GM19397 (cell line): Measurements from ENCODE around the gene ITGA11.
"Not testable (repeated sequence)": the region's sequence is repeated elsewhere in the genome, so short reads cannot be mapped to it uniquely, and the experiment has no call there.

Experiments
- ATAC-seq: cut with Tn5 transposase; IDR thresholded peaks from one replicate; pipeline ENCODE4 v1.9.1; 2021; ENCODE audit warnings: mild to moderate bottlenecking, moderate library complexity; ENCODE audit not compliant: unreplicated experiment

ITGA11 gene

DNA sequence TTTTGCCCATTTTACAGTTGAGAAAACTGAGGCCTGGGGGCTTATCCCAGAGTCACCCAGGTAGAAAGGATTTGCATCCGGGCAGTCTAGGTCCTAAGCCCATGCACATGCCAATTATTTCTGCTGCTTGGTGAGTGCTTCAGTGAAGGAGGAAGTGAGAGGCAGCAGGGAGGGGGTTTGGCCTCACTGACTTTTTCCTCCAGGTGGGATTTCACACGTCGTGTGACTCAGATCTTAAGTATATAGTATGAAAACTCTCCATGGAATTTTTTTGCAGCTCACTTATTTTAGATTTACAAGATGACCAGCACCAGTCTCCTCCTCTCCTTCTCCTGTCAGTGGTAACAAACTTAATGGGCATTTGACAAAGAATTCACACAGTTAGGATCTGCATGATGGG is 4.6 kb downstream of the ITGA11 start:
- ATAC-seq, result no peak

DNA sequence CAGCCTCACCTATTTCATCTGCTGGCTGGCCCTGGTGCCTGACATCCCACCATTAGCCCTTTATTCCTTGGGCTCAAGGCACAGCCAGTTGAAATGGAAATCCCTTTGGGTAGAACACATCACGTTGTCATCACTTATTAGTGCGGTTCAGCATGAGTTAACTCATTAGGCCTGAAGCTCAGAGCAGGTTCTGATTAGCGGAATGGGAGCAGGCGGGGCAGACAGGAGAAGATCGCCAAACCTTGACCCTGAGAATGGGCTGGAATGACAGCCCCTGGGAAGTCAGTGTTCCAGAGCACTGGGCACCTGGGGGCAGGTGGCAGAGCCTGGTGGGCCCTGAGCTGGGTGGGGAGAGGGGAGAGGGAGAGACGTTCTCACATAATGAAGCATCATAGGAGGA is 5.8 kb downstream of the ITGA11 start:
- no peak for ATAC-seq

DNA sequence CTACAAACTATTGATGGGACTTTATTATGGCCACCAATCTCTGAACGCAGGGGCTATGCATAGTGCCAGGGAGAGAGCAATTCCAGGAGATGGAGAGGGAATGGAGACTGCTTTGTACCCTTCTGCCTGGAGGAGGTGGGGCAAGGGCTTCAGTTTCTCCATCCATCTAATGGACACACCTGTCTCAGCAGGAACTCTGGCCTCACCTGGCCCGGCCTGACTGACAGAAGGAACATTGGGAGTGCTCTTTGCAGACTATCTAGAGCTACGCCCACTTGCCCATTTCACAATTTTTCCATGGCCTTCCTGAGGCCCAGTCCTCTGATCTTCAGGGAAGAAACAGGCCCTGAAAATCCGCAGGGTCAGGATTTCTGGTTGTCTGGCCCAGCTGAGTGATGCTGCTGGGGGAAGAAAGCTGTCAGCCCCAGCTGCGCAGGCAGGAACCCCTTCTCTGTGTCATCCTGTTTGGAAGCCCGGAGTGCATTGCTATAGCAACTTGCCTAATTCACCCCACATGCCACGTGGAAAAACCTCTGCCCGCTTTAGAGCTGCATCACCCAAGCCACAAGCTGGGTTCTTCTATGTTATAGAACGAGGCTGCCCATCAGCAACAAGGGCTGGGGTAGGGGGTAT is 6.4 kb downstream of the ITGA11 start:
- ATAC-seq, result no peak

DNA sequence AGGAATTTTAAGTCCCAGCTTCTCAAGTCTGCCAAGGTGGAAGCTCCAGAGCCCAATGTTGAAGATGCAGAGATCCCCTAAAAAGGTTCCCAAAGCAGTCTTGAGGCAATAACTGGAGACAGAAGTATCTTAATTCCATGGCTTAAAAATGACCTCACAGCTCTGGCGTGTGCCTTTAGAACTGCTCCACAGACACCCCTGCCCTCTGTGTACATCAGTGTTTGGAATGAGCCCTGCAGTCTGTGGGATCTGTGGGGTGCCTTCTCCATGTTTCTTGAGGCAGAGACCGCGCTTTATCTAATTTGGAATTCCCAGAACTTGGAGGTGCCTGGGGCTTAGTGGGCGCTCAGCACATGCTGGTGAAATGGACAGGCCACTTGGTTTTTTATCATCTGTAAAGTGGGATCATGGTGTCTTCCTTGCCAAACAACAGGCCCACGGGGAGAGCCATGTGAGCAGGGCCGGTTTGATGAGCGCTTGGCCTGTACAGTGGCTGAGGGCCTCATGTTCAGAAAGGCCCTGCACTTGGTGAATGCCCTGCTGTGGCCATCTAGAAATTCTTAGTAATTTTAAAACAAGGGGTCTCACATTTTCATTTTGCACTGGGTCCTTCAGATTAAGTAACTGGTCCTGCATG is 7.1 kb downstream of the ITGA11 start:
- no peak for ATAC-seq

DNA sequence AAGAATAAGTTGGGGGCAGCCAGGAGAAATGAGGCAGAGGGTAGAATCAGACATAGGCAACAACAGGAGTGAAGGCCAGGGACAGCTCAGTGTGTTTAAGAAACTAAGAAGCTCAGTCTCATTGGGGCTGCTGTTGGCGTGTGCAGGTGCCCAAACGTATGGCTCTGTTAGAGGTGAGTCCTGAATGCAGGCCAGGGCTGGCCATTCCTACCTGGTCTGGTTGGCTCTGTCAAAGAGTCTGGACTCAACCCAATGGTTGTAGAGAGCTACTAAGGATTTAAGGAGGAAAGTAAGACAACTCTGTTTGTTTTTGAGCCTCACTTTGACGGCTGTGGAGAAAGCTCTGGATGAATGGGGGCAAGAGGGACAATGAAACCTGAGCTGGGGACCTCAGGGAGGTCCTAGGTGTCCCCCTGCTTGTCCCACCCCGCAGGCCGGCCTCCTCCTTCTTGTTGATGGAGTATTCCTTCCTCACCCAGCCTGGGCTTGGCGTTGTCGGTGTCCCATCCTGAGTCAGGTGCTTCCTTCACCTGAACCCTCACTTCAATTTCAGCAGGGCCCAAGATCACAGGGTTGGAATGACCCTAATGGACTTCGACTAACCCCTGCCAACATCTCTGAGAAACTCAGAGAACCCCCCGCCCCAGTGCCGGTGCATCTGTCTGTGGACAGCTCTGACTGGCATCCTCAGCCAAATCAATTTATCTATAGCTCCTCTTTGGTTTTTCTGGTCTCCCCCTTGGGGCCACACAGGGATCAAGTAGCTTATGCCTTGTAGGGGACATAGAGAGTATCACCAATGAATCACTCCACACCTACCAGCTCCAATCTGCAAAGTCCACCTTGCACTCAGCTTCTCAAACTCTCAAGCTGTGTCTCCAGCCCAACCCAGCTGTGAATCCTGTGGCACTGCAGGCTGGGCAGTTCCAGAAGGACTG is 8.3 kb downstream of the ITGA11 start:
- ATAC-seq, result no peak

DNA sequence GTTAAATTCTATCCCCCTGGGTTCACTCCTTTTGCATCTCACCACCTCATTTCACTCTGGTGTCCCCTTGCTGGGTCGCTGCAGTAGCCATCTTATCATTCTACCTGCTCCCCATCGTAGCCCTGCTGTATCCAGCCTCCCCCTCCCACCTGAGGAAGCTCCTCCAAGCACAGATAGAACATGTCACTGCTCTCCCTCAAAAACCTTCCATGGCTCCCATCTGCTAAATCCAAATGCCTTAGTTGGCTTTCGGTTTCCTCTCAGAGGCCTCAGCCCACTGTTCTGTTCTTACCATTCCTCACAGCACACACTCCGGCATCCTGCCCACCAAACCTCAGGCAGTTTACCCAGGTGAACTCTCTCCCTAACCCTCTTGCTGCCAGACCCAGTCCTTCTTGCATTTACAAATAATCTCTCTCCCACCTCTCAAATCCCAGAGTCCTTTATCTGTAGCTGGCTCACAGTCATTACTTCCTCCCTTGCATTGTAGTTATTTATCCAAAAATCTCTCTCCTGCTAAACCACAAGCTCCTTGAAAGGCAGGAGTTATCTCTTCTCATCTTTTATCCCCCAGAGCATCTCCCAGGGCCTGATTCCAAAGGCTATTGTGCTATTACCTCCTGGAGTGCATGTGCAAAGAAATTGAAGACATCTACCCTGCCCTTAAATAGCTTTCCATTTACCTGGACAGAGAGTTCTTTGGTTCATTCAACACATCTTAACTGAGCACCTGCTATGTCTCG is 9.4 kb downstream of the ITGA11 start:
- not testable (repeated sequence) for ATAC-seq

DNA sequence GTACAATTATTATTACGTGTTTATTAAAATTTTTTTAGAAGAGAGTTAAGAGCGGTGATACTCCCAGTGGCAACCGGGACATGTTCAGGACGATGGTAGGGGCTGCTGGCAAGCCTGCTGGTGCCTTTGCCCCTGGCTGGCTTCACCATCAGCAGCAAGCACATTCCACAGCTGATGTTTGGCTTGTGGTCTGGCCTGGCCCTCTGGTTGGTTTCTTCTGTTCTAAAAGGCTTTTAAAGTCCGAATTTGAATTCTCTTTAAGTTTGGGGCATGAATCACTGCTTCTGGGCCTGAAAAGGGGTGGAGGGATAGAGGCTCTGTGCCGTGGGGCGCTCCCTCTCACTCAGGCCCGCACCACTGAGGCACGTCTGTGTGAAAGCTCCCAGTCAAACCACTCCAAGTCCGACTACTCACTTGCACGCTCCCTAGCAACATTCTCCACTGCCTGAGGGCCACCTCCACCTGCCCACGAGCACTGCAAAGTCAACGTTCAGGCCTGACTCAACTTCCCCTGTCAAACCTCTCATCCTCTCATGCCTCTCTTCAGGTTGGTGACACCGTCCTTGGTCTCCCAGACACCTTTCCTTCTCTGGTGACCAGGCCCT is 10.1 kb downstream of the ITGA11 start:
- no peak for ATAC-seq

DNA sequence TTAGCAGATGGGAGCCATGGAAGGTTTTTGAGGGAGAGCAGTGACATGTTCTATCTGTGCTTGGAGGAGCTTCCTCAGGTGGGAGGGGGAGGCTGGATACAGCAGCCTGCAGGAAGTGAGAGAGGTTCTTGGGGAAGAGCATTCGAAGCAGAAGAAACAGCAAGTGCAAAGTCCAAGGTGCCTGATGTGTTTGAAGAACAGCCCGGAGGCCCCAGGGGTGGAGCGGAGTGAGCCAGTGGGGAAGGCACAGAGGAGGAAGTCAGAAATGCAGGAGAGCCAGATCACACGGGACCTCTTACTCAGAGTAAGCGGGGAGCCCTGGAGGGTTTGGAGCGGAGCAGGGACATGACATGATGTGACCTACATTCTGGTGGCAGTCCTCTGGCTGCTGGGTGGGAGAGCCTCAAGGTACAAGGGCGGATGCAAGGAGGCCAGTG is 10.8 kb downstream of the ITGA11 start:
- no peak for ATAC-seq

DNA sequence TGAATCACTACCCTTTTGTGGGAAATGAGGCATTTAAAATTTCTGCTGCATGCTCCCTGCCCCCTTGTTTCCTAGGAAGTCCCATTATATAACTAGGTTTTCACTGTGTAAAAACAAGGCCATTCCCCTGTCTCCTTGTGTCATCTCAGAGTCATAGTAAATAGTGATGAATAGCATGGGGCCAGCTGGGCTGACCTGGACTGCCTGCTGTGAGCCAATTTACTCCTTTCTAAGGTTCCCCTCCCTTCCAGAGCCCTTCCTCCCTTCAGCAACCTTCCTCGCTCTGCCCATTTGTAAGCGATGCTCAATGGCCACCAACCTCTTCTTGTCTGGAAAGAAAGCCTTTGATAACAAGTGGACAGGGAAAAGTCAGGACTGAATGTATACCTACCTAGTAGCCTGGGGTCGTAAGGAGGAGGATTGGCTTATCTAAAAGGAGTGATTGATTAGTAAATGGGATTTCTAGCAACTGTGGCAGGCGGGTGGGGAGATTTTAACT is 11.7 kb downstream of the ITGA11 start:
- no peak for ATAC-seq

DNA sequence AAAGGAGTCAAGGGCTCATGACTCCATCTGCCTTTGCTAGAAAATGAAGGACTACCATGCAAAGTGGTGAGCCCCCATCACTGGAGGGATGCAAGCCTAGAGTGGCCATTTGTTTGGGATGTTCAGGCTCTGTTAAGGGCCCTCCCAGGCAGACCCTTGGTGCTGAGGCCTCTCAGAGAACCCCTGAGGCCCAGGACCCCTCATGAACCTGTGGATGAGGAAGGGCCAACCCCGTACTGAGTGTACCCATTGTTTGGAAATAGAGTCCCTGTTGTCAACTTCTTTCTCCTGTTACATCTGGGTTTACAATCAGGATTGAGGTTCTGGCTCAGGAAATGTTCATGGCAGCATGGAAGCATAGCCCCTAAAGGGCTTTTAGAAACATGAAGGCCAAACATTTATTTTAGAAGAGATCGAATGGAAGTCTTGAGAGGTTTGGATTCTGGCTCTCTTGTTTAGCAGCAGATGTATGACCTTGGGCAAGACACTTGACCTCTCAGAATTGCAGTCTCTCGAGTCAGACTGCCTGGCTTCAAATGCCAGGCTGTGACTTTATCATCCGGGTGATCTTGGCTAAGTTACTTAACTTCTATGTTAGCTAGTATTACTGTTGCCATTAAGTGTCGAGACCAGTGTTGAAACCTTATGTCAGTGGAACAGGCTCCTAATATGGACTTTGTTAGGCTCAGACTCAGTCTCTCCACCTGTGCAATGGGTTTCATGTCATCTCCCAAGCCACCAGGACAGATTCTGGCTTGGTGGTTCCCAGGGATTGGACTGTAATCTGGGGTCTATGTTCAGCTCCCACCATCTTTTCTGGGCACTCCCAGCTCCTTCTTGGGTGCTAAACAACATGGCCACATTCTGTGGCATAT is 12.4 kb downstream of the ITGA11 start:
- ATAC-seq, result no peak

DNA sequence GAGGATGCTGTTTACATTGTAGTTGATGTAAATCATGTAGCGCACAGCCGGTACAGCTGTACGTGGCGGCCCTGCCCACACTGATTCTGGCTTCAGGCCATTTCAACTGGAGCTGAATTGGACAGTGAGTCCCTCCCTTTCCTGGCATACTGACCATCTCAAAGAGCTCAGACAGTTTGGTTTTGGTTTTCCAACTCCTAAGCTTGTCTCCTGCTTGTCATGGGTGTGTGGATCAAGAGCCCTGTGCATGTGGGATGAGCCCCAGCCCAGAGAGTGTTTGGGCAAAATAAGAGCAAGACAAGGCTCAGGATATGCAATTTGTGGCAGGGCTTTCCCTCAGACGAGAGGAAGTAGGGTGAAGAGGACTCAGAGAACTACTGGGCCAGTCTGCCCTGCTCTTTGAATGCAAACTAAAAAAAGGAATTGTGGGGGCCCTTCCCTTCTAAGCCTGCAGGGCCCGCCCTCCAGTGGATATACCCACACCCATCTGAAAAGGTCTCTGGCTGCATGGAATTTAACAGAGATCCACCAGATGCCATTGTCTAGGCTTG is 13.3 kb downstream of the ITGA11 start:
- no peak for ATAC-seq

DNA sequence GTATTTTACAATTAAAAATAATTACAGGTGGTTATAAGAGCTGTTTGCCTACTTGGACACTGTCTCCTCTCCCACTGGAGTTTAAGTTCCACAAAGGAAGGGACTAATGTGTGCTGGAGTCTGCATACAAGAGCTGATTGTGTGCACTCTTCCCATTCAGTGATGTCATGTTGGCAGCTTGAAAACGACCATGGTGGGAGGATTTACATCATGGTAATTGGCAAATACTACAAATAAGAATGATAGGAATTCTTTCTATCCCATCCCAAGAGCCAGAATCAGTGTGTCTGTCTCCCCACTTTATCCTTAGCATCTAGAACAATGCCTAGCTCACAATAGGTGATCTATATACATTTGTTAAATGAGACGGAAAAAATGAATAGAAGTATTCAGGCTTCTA is 14.1 kb downstream of the ITGA11 start:
- no peak for ATAC-seq

DNA sequence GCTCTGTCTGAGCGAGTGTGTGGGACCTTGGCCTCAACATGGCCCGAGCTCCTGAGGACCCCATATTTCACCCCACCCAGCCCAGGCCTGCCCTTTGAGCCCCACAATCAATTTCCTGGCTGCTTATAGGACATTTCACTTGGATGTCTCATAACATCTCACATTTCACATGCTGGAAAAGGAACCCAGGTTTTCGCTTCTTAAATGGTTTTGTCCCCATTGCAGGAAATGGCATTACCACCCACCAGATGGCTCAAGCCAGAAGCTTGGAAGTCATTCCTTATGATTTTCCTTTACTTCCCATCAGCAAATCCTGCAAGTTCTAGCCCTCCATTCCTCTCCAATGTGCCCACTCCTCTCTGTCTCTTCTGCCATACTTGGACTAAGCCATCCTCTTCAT is 14.9 kb downstream of the ITGA11 start:
- ATAC-seq, result no peak

DNA sequence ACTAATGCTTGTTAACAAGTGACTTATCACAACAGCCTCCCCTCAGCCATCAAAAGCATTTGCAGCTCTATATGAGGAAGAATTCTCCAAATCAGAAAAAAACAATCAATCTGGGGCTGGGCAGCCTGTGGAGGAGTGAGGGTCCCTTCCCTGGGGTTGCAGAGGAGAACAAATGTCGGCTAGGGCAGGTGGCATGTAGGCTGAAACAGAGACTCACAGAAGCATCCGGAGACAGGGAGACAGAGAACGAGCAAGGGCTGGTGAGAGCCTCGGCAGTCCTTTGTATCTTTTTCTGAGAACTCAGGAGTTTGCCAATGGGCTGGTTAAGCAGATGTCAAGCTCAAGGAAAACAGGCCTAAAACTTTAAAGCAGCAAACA is 15.8 kb downstream of the ITGA11 start:
- ATAC-seq, result no peak

DNA sequence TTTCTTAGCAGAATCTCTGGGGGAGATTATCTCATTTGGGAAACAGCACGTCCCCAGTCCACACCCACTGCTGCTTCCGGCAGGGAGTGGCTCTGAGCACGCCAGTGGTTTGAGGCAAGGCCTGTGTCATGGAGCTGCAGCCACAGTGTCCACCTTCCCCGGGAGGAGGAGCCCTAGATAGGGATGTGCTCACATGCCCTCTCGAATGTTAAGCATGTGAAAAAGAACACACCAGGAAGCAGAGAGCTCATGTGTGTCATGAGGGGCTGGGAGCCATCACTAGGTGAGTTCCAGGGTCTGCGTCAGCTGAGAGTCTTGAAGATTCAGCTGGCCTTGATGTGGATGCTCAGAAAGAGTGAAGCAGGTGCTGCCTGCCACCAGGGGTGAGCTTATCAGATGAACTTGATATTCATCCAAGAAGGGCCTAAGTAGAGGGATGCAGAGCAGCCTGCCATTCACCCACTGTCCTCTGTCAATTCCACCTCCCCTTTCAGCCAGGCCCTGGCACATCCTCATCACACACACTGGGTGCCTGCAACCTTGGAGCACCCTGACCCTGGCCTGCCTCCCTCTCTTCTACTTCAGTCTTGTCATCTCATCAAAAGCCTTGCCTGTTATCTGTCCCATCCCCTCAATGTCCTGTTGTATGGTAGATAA is 16.3 kb downstream of the ITGA11 start:
- ATAC-seq, result no peak

DNA sequence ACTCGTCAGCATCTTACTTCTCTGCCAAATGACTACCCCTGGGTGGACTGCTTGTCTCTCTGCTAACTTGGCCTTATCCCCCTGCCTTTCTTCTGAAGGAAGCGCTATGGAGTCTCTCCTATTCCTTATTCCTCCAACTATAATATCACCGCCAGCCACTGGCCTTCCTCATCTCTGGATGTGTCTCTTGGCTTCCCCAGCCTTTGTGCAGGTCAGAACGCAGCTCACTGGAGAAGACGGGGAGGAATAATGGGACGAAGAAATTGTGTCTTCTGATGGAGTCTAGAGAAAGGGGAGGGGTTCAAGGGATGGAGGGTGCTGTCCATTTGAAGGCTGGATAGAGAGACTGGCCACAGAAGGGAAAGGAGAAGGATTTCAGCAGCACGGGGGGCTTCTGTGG is 16.9 kb downstream of the ITGA11 start:
- no peak for ATAC-seq

DNA sequence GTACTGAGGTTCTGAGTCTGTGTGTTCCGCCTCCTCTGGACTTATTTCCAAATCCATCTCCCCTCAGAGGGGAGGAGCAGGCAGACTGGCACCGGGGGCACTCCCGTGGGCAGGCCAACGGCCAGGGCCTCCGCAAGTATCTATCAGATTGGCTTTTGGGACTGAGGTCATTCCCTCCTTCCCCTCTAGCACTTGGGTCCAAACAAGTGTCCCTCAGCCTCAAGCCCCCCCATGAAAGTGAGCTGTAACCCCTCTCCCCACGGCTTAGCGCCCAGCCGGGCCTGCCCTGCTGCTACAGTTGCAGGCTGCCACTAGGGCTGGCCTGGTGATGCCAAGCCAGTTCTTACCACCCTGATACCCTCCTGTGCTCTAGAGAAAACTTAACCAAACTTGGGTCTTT is 17.4 kb downstream of the ITGA11 start:
- no peak for ATAC-seq

DNA sequence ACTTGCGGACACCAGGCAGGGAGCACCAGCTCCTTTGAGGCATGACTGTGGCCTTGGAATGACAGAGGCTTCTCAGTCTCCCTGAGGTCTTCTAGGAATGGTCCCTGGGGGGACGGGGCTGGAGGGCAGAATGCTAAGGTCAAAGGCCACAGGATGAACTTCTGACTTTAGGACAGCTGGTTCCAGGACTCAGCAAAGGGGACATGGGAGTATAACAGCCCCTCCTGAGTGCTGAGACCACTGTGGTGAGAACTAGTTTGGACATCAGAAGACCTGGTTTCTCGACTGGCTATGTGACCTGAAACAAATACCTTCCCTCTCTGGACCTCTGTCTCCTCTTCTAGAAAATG is 17.8 kb downstream of the ITGA11 start:
- ATAC-seq, result no peak
